Activated CD4-positive, alpha-beta memory T cell treated with anti-CD3 and anti-CD28 coated beads, Interleukin-2, amount 10 ng/mL, durations not matched to agents 7 days and 5 days (primary cell): ENCODE measurements around the gene SUPT3H. TPM values are rescaled to one million over a fixed set of nuclear protein-coding genes. Genes with fewer than 3 reads are reported as not detected.
"Not testable (repeated sequence)": the region's sequence is repeated elsewhere in the genome, so short reads cannot be mapped to it uniquely, and the experiment has no call there.

Experiments
- CTCF ChIA-PET: fragments of 350-600 bp; sonication (Branson Sonifier 250); formaldehyde crosslinking; loops from one replicate; lab custom pipeline; 2021; ENCODE audit warnings: antibody characterized with exemption, inconsistent platforms; lab: Charles Lee
- POLR2A ChIA-PET: fragments of 350-600 bp; sonication (Branson Sonifier 250); formaldehyde crosslinking; loops from one replicate; lab custom pipeline; 2021; ENCODE audit warnings: antibody characterized with exemption; lab: Charles Lee
- DNase-seq: peaks from one replicate; pipeline ENCODE4 v3.0.0-alpha.2; 2020
- H3K27ac Mint-ChIP-seq: one replicate; pipeline ENCODE4 v1.8.0; 2021; ENCODE audit warnings: mild to moderate bottlenecking, mixed read lengths
- H3K27me3 Mint-ChIP-seq: one replicate; pipeline ENCODE4 v1.8.0; 2021; ENCODE audit warnings: mixed read lengths
- H3K36me3 Mint-ChIP-seq: one replicate; pipeline ENCODE4 v1.8.0; 2021; ENCODE audit warnings: low read depth, mixed read lengths
- H3K4me1 Mint-ChIP-seq: one replicate; pipeline ENCODE4 v1.8.0; 2021; ENCODE audit warnings: mixed read lengths
- H3K4me3 Mint-ChIP-seq: one replicate; pipeline ENCODE4 v1.8.0; 2021; ENCODE audit warnings: mild to moderate bottlenecking, mixed read lengths
- H3K9me3 Mint-ChIP-seq: one replicate; pipeline ENCODE4 v1.8.0; 2021; ENCODE audit warnings: mixed read lengths
- total RNA-seq, 2 experiments: library from RNA; stranded (reverse); gene quantifications; one replicate each; pipeline ENCODE4 v1.2.3, GENCODE V29; 2021

Gene SUPT3H
- total RNA-seq, 2 experiments from 2014 or later, result 7.4 to 9.7 TPM

- Mint-ChIP-seq H3K4me3 (no peak overlapping the region), H3K9me3 (peaks cover 20% of the 10 kb centered on the region), H3K36me3 (peaks cover 26% of the 10 kb centered on the region), H3K27me3 (no peaks in the 10 kb centered on the region), H3K27ac (no peak overlapping the region), H3K4me1 (peaks cover 13% of the 10 kb centered on the region)
- POLR2A ChIA-PET, result no interaction called here
- CTCF ChIA-PET, result no interaction called here
- no peak for DNase-seq
Measured at GRCh38 chr6:44867571-44868334, 510.0 kb downstream of the SUPT3H start.

GRCh38 chr6:44865184-44865583 lies 512.5 kb downstream of the SUPT3H start:
- POLR2A ChIA-PET, H3K27ac Mint-ChIP-seq, DNase-seq, H3K27me3 Mint-ChIP-seq, CTCF ChIA-PET, H3K4me3 Mint-ChIP-seq: not testable (repeated sequence)
- H3K36me3 Mint-ChIP-seq, result peaks cover 31% of the 10 kb centered on the region
- H3K4me1 Mint-ChIP-seq, result peaks cover 13% of the 10 kb centered on the region
- peaks cover 20% of the 10 kb centered on the region for H3K9me3 Mint-ChIP-seq

- no peak overlapping the region for H3K27ac Mint-ChIP-seq
- ChIA-PET POLR2A (no interaction called here), CTCF (no interaction called here)
- H3K27me3 Mint-ChIP-seq, result no peaks in the 10 kb centered on the region
- no peak for DNase-seq
- H3K4me3 Mint-ChIP-seq, result no peak overlapping the region
- peaks cover 7% of the 10 kb centered on the region for H3K9me3 Mint-ChIP-seq
- no peaks in the 10 kb centered on the region for H3K4me1 Mint-ChIP-seq
- peaks cover 16% of the 10 kb centered on the region for H3K36me3 Mint-ChIP-seq
Measured at GRCh38 chr6:44859901-44860410, 517.8 kb downstream of the SUPT3H start.

- H3K4me1 Mint-ChIP-seq, result no peaks in the 10 kb centered on the region
- H3K4me3 Mint-ChIP-seq, result no peak overlapping the region
- no peaks in the 10 kb centered on the region for H3K27me3 Mint-ChIP-seq
- no peak overlapping the region for H3K27ac Mint-ChIP-seq
- DNase-seq, result no peak
- peaks cover 6% of the 10 kb centered on the region for H3K9me3 Mint-ChIP-seq
- POLR2A ChIA-PET, result no interaction called here
- H3K36me3 Mint-ChIP-seq, result peaks cover 14% of the 10 kb centered on the region
- CTCF ChIA-PET, result interaction anchor here (0.9 kb wide), 1 partner anchor 384 kb away, joined by 3 read pairs; no protein-coding TSS in a partner anchor
Measured at GRCh38 chr6:44858998-44859397, 518.7 kb downstream of the SUPT3H start.

- no peaks in the 10 kb centered on the region for H3K36me3 Mint-ChIP-seq
- DNase-seq, result no peak
- no peak overlapping the region for H3K4me3 Mint-ChIP-seq
- POLR2A ChIA-PET, result no interaction called here
- CTCF ChIA-PET, result no interaction called here
- H3K27ac Mint-ChIP-seq, result no peak overlapping the region
- H3K27me3 Mint-ChIP-seq, result no peaks in the 10 kb centered on the region
- H3K4me1 Mint-ChIP-seq, result no peaks in the 10 kb centered on the region
- no peaks in the 10 kb centered on the region for H3K9me3 Mint-ChIP-seq
Measured at GRCh38 chr6:44856479-44856878, 521.3 kb downstream of the SUPT3H start.

GRCh38 chr6:44855562-44856411 lies 521.9 kb downstream of the SUPT3H start:
- H3K4me3 Mint-ChIP-seq, result no peak overlapping the region
- CTCF ChIA-PET, result no interaction called here
- no peaks in the 10 kb centered on the region for H3K36me3 Mint-ChIP-seq
- H3K9me3 Mint-ChIP-seq, result no peaks in the 10 kb centered on the region
- H3K4me1 Mint-ChIP-seq, result no peaks in the 10 kb centered on the region
- no peaks in the 10 kb centered on the region for H3K27me3 Mint-ChIP-seq
- no peak for DNase-seq
- POLR2A ChIA-PET, result no interaction called here
- no peak overlapping the region for H3K27ac Mint-ChIP-seq

GRCh38 chr6:44854712-44855443 lies 522.9 kb downstream of the SUPT3H start:
- Mint-ChIP-seq H3K4me1 (no peaks in the 10 kb centered on the region), H3K9me3 (no peaks in the 10 kb centered on the region)
- CTCF ChIA-PET, result no interaction called here

GRCh38 chr6:44851176-44851575 lies 526.6 kb downstream of the SUPT3H start:
- H3K4me1 Mint-ChIP-seq, result no peaks in the 10 kb centered on the region
- H3K27me3 Mint-ChIP-seq, result no peaks in the 10 kb centered on the region
- ChIA-PET CTCF (no interaction called here), POLR2A (no interaction called here)
- peaks cover 2% of the 10 kb centered on the region for H3K9me3 Mint-ChIP-seq
- no peak overlapping the region for H3K27ac Mint-ChIP-seq
- DNase-seq, result no peak
- H3K36me3 Mint-ChIP-seq, result peaks cover 3% of the 10 kb centered on the region
- no peak overlapping the region for H3K4me3 Mint-ChIP-seq

More at GRCh38 chr6:44854712-44855443, 522.9 kb downstream of the SUPT3H start:
- Mint-ChIP-seq H3K27me3 (no peaks in the 10 kb centered on the region), H3K4me3 (no peak overlapping the region), H3K36me3 (no peaks in the 10 kb centered on the region), H3K27ac (no peak overlapping the region)
- POLR2A ChIA-PET, result no interaction called here
- DNase-seq, result no peak

GRCh38 chr6:44850312-44850711 lies 527.4 kb downstream of the SUPT3H start:
- Mint-ChIP-seq H3K27ac (no peak overlapping the region), H3K27me3 (no peaks in the 10 kb centered on the region), H3K36me3 (peaks cover 3% of the 10 kb centered on the region), H3K4me3 (no peak overlapping the region), H3K9me3 (peaks cover 2% of the 10 kb centered on the region), H3K4me1 (no peaks in the 10 kb centered on the region)
- no peak for DNase-seq
- CTCF ChIA-PET, result no interaction called here
- POLR2A ChIA-PET, result no interaction called here

GRCh38 chr6:44849806-44850205 lies 527.9 kb downstream of the SUPT3H start:
- ChIA-PET CTCF (no interaction called here), POLR2A (no interaction called here)
- Mint-ChIP-seq H3K27ac (no peak overlapping the region), H3K4me1 (no peaks in the 10 kb centered on the region), H3K27me3 (no peaks in the 10 kb centered on the region), H3K9me3 (peaks cover 2% of the 10 kb centered on the region), H3K4me3 (no peak overlapping the region), H3K36me3 (peaks cover 3% of the 10 kb centered on the region)
- DNase-seq, result no peak

- ChIA-PET CTCF (no interaction called here), POLR2A (no interaction called here)
- Mint-ChIP-seq H3K27ac (no peak overlapping the region), H3K9me3 (no peaks in the 10 kb centered on the region), H3K4me3 (no peak overlapping the region), H3K36me3 (no peaks in the 10 kb centered on the region), H3K27me3 (no peaks in the 10 kb centered on the region), H3K4me1 (no peaks in the 10 kb centered on the region)
- no peak for DNase-seq
Measured at GRCh38 chr6:44843734-44844133, 534.0 kb downstream of the SUPT3H start.

GRCh38 chr6:44842616-44843015 lies 535.1 kb downstream of the SUPT3H start:
- POLR2A ChIA-PET, result no interaction called here
- H3K27me3 Mint-ChIP-seq, result no peaks in the 10 kb centered on the region

GRCh38 chr6:44841829-44842228 lies 535.9 kb downstream of the SUPT3H start:
- POLR2A ChIA-PET, result no interaction called here
- Mint-ChIP-seq H3K4me1 (no peaks in the 10 kb centered on the region), H3K9me3 (no peaks in the 10 kb centered on the region), H3K27ac (no peak overlapping the region), H3K36me3 (no peaks in the 10 kb centered on the region), H3K27me3 (no peaks in the 10 kb centered on the region), H3K4me3 (no peak overlapping the region)
- no peak for DNase-seq
- CTCF ChIA-PET, result no interaction called here

More at GRCh38 chr6:44842616-44843015, 535.1 kb downstream of the SUPT3H start:
- no peaks in the 10 kb centered on the region for H3K36me3 Mint-ChIP-seq
- H3K4me1 Mint-ChIP-seq, result no peaks in the 10 kb centered on the region
- DNase-seq, result no peak
- H3K27ac Mint-ChIP-seq, result no peak overlapping the region
- CTCF ChIA-PET, result no interaction called here
- H3K4me3 Mint-ChIP-seq, result no peak overlapping the region
- no peaks in the 10 kb centered on the region for H3K9me3 Mint-ChIP-seq
